ENCODE results near the gene ARHGDIA.

DNA sequence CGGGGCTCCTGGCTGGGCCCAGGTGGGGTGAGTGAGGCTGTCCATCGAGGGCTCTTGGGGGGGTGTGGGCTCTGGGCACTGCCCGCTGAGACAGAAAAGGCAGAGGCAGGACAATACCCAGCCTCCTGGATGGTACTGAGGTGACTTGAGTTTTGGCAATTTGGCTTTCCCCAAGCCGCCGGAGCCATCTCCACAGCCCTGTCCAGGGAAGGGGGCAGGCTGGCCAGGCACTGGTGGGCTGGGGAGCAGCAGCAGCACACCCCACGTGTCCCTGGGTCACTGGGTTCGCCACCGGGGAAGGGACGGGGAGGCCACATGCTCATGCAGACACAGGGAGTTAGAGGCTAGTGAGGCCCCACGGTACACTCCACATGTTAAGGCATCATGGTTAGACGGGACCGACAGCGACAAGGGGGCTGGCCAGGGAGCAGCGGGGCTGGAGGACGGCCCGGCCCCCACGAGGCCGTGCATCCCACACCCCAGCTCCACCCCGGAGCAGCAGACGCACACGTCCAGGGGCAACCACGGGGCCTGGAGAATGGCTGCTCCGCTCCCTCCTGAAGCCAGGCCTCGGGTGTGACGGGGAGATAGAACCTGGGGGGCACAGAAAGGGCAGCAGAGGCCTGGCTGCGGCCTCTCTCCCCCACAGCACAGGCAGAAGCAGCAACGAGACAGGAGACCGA lies 3.0 kb downstream of the ARHGDIA start:
- TF ChIP-seq, protein P1, sequence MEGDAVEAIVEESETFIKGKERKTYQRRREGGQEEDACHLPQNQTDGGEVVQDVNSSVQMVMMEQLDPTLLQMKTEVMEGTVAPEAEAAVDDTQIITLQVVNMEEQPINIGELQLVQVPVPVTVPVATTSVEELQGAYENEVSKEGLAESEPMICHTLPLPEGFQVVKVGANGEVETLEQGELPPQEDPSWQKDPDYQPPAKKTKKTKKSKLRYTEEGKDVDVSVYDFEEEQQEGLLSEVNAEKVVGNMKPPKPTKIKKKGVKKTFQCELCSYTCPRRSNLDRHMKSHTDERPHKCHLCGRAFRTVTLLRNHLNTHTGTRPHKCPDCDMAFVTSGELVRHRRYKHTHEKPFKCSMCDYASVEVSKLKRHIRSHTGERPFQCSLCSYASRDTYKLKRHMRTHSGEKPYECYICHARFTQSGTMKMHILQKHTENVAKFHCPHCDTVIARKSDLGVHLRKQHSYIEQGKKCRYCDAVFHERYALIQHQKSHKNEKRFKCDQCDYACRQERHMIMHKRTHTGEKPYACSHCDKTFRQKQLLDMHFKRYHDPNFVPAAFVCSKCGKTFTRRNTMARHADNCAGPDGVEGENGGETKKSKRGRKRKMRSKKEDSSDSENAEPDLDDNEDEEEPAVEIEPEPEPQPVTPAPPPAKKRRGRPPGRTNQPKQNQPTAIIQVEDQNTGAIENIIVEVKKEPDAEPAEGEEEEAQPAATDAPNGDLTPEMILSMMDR (conservative IDR thresholded peaks at IDR 0.05; ENCODE audit: low read depth, low read length): no peak
- no peak for TF ChIP-seq EZH2 (IDR thresholded peaks at IDR 0.05; ENCODE audit: borderline replicate concordance, low read depth, low read length, poor library complexity, severe bottlenecking)

Data from A673 (cell line).